ENCODE data around the gene TLX1.

The TLX1 gene

GRCh38 chr10:101118031-101118430 lies 13.1 kb upstream of the TLX1 start:
- no peak for DNase-seq (ENCODE audit: low read depth in 1 of 2, low spot score in 1 of 2)
- in situ Hi-C loops (cut with HindIII; ENCODE audit: low pct_unique_long_range_greater_than_20kb, low sequenced_read_pairs) = no loop called here
- TF ChIP-seq JUND (IDR thresholded peaks at IDR 0.05; ENCODE audit: low read depth) = no peak

- in situ Hi-C loops (cut with HindIII; ENCODE audit: low pct_unique_long_range_greater_than_20kb, low sequenced_read_pairs) = no loop called here
- no peak for DNase-seq (ENCODE audit: low read depth in 1 of 2, low spot score in 1 of 2)
- no peak for TF ChIP-seq JUND (IDR thresholded peaks at IDR 0.05; ENCODE audit: low read depth)
Observed at GRCh38 chr10:101120520-101120883, 10.6 kb upstream of the TLX1 start.

- TF ChIP-seq JUND (IDR thresholded peaks at IDR 0.05; ENCODE audit: low read depth) = no peak
- no peak for DNase-seq (ENCODE audit: low read depth in 1 of 2, low spot score in 1 of 2)
- in situ Hi-C loops (cut with HindIII; ENCODE audit: low pct_unique_long_range_greater_than_20kb, low sequenced_read_pairs) = no loop called here
Observed at GRCh38 chr10:101120884-101121653, 10.0 kb upstream of the TLX1 start.

GRCh38 chr10:101121654-101122031 lies 9.5 kb upstream of the TLX1 start:
- in situ Hi-C loops (cut with HindIII; ENCODE audit: low pct_unique_long_range_greater_than_20kb, low sequenced_read_pairs) = no loop called here
- no peak for TF ChIP-seq JUND (IDR thresholded peaks at IDR 0.05; ENCODE audit: low read depth)

GRCh38 chr10:101122270-101123084 lies 8.6 kb upstream of the TLX1 start:
- in situ Hi-C loops (cut with HindIII; ENCODE audit: low pct_unique_long_range_greater_than_20kb, low sequenced_read_pairs) = no loop called here
- no peak for DNase-seq (ENCODE audit: low read depth in 1 of 2, low spot score in 1 of 2)
- TF ChIP-seq JUND (IDR thresholded peaks at IDR 0.05; ENCODE audit: low read depth) = no peak

More at GRCh38 chr10:101121654-101122031, 9.5 kb upstream of the TLX1 start:
- no peak for DNase-seq (ENCODE audit: low read depth in 1 of 2, low spot score in 1 of 2)

- DNase-seq (ENCODE audit: low read depth in 1 of 2, low spot score in 1 of 2) = peak in 1 of 2 experiments; percentile 65
- no peak for TF ChIP-seq JUND (IDR thresholded peaks at IDR 0.05; ENCODE audit: low read depth)
- in situ Hi-C loops (cut with HindIII; ENCODE audit: low pct_unique_long_range_greater_than_20kb, low sequenced_read_pairs) = no loop called here
Observed at GRCh38 chr10:101123085-101123814, 7.8 kb upstream of the TLX1 start.

- no peak for TF ChIP-seq JUND (IDR thresholded peaks at IDR 0.05; ENCODE audit: low read depth)
- DNase-seq (ENCODE audit: low read depth in 1 of 2, low spot score in 1 of 2) = no peak
- in situ Hi-C loops (cut with HindIII; ENCODE audit: low pct_unique_long_range_greater_than_20kb, low sequenced_read_pairs) = no loop called here
Observed at GRCh38 chr10:101123815-101124617, 7.1 kb upstream of the TLX1 start.

GRCh38 chr10:101124933-101125332 lies 6.2 kb upstream of the TLX1 start:
- DNase-seq (ENCODE audit: low read depth in 1 of 2, low spot score in 1 of 2) = no peak
- no peak for TF ChIP-seq JUND (IDR thresholded peaks at IDR 0.05; ENCODE audit: low read depth)
- in situ Hi-C loops (cut with HindIII; ENCODE audit: low pct_unique_long_range_greater_than_20kb, low sequenced_read_pairs) = no loop called here

GRCh38 chr10:101126684-101127628 lies 4.1 kb upstream of the TLX1 start:
- TF ChIP-seq JUND (IDR thresholded peaks at IDR 0.05; ENCODE audit: low read depth) = no peak
- in situ Hi-C loops (cut with HindIII; ENCODE audit: low pct_unique_long_range_greater_than_20kb, low sequenced_read_pairs) = no loop called here
- DNase-seq (ENCODE audit: low read depth in 1 of 2, low spot score in 1 of 2) = no peak

GRCh38 chr10:101130141-101130540 lies 959 bp upstream of the TLX1 start:
- TF ChIP-seq JUND (IDR thresholded peaks at IDR 0.05; ENCODE audit: low read depth) = no peak
- no peak for DNase-seq (ENCODE audit: low read depth in 1 of 2, low spot score in 1 of 2)
- in situ Hi-C loops (cut with HindIII; ENCODE audit: low pct_unique_long_range_greater_than_20kb, low sequenced_read_pairs) = no loop called here

GRCh38 chr10:101131962-101132635 lies 999 bp downstream of the TLX1 start:
- no peak for TF ChIP-seq JUND (IDR thresholded peaks at IDR 0.05; ENCODE audit: low read depth)
- DNase-seq (ENCODE audit: low read depth in 1 of 2, low spot score in 1 of 2) = no peak
- in situ Hi-C loops (cut with HindIII; ENCODE audit: low pct_unique_long_range_greater_than_20kb, low sequenced_read_pairs) = no loop called here

Data from T47D (cell line).